KMS-11 (cell line): Measurements from ENCODE around the gene ESPN.

Experiments
- H2AFZ ChIP-seq: fragments of 200-600 bp; sonication (generic); 2 replicates; pipeline ENCODE4 v1.6.1; 2016; ENCODE audit warnings: antibody characterized with exemption, mixed run types, low read depth
- H3K27ac ChIP-seq: fragments of 200-600 bp; sonication (generic); 2 replicates; pipeline ENCODE4 v1.6.1; 2016; ENCODE audit warnings: mild to moderate bottlenecking, mixed run types
- H3K27me3 ChIP-seq: fragments of 200-600 bp; sonication (generic); 2 replicates; pipeline ENCODE4 v1.6.1; 2017; ENCODE audit warnings: mild to moderate bottlenecking, low read depth, mixed run types, moderate library complexity; ENCODE audit not compliant: insufficient read depth
- H3K36me3 ChIP-seq: fragments of 200-600 bp; sonication (generic); 2 replicates; pipeline ENCODE4 v1.6.1; 2017; ENCODE audit warnings: mild to moderate bottlenecking, mixed run types; ENCODE audit not compliant: insufficient read depth
- H3K4me1 ChIP-seq: fragments of 200-600 bp; sonication (generic); 2 replicates; pipeline ENCODE4 v1.6.1; 2016; ENCODE audit warnings: mild to moderate bottlenecking, low read depth, mixed run types; ENCODE audit not compliant: poor library complexity, severe bottlenecking
- H3K4me2 ChIP-seq: fragments of 200-600 bp; sonication (generic); 2 replicates; pipeline ENCODE4 v1.7.0; 2016; ENCODE audit warnings: mild to moderate bottlenecking, mixed run types
- H3K4me3 ChIP-seq: fragments of 200-600 bp; sonication (generic); IDR thresholded peaks from 2 replicates; pipeline ENCODE4 v1.6.1; 2017; ENCODE audit warnings: low read depth, low read length, mixed read lengths; ENCODE audit not compliant: insufficient read depth
- H3K79me2 ChIP-seq: fragments of 200-600 bp; sonication (generic); 2 replicates; pipeline ENCODE4 v1.6.1; 2016; ENCODE audit warnings: low read depth, mixed run types; ENCODE audit not compliant: insufficient read depth
- H3K9ac ChIP-seq: fragments of 200-600 bp; sonication (generic); 2 replicates; pipeline ENCODE4 v1.6.1; 2016; ENCODE audit warnings: mild to moderate bottlenecking, mixed run types
- H4K20me1 ChIP-seq: fragments of 200-600 bp; sonication (generic); 2 replicates; pipeline ENCODE4 v1.6.1; 2016; ENCODE audit warnings: mild to moderate bottlenecking, mixed run types; ENCODE audit not compliant: insufficient read depth
- TF ChIP-seq, protein P1 (sequence below): fragments of 200-600 bp; sonication (generic); conservative IDR thresholded peaks from 2 replicates; pipeline ENCODE4 v1.6.1; 2017; ENCODE audit warnings: low read depth, mild to moderate bottlenecking, antibody characterized with exemption, low read length, moderate library complexity, mixed read lengths

ESPN gene

DNA sequence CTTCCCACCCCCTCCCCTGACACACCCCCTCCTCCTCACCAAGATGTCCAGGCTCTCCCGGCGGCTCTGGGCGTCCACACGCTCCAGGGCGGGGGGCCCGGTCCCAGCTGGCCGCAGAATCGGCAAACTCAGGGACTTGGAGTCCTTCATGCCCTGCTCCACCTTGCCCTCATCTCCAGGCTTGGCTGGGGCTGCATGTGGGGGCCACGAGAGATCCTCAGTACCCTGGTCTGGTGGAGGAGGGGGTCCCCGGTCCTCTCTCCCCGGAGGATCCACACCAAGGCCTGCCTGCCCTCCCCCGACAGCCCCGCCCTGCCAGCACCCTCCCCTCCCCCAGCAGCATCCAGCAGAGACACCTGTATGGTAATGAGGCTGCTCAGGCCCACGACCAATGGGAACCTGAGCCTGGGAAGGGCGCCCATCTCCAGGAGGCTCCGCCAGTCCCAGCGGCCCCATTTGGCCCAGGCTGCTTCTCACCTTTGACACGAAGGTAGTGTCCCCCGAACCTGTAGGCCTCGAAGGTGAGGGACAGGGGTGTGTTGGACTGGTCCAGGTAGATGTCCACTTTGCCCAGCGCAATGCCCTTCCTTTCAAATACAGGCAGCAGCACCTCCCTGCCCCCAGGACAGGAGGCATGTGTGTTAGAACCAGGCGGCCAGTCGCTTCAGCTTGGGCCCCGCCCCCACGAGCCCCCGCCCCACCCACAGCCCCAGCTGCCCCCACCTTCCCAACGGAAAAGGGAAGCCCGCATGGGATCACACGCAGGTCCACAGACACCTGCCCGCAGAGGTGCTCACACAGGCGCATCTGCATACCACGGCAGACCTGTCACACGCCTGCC lies 49.6 kb downstream of the ESPN start:
- H3K27ac ChIP-seq, result no peak overlapping the region
- peaks cover 21% of the 10 kb centered on the region; the same call in 1 of the 2 replicates for H3K27me3 ChIP-seq
- no peaks in the 10 kb centered on the region for H3K79me2 ChIP-seq
- H3K36me3 ChIP-seq, result no peaks in the 10 kb centered on the region
- H3K4me3 ChIP-seq, result no peak overlapping the region
- H3K4me1 ChIP-seq, result peaks cover 11% of the 10 kb centered on the region
- H4K20me1 ChIP-seq, result no peaks in the 10 kb centered on the region
- no peak overlapping the region for H3K9ac ChIP-seq
- H3K4me2 ChIP-seq, result no peak overlapping the region
- TF ChIP-seq, protein P1, sequence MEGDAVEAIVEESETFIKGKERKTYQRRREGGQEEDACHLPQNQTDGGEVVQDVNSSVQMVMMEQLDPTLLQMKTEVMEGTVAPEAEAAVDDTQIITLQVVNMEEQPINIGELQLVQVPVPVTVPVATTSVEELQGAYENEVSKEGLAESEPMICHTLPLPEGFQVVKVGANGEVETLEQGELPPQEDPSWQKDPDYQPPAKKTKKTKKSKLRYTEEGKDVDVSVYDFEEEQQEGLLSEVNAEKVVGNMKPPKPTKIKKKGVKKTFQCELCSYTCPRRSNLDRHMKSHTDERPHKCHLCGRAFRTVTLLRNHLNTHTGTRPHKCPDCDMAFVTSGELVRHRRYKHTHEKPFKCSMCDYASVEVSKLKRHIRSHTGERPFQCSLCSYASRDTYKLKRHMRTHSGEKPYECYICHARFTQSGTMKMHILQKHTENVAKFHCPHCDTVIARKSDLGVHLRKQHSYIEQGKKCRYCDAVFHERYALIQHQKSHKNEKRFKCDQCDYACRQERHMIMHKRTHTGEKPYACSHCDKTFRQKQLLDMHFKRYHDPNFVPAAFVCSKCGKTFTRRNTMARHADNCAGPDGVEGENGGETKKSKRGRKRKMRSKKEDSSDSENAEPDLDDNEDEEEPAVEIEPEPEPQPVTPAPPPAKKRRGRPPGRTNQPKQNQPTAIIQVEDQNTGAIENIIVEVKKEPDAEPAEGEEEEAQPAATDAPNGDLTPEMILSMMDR, result no peak
- H2AFZ ChIP-seq, result no peak overlapping the region

- Histone ChIP-seq H3K9ac (no peak overlapping the region), H3K4me1 (peaks cover 11% of the 10 kb centered on the region), H3K27ac (no peak overlapping the region), H3K36me3 (no peaks in the 10 kb centered on the region), H4K20me1 (no peaks in the 10 kb centered on the region), H3K79me2 (no peaks in the 10 kb centered on the region), H3K4me2 (no peak overlapping the region), H3K4me3 (no peak overlapping the region), H2AFZ (no peak overlapping the region), H3K27me3 (peaks cover 21% of the 10 kb centered on the region; the same call in 1 of the 2 replicates)
- TF ChIP-seq, protein P1, result no peak
Observed at GRCh38 chr1:6474815-6475282, 50.3 kb downstream of the ESPN start.

DNA sequence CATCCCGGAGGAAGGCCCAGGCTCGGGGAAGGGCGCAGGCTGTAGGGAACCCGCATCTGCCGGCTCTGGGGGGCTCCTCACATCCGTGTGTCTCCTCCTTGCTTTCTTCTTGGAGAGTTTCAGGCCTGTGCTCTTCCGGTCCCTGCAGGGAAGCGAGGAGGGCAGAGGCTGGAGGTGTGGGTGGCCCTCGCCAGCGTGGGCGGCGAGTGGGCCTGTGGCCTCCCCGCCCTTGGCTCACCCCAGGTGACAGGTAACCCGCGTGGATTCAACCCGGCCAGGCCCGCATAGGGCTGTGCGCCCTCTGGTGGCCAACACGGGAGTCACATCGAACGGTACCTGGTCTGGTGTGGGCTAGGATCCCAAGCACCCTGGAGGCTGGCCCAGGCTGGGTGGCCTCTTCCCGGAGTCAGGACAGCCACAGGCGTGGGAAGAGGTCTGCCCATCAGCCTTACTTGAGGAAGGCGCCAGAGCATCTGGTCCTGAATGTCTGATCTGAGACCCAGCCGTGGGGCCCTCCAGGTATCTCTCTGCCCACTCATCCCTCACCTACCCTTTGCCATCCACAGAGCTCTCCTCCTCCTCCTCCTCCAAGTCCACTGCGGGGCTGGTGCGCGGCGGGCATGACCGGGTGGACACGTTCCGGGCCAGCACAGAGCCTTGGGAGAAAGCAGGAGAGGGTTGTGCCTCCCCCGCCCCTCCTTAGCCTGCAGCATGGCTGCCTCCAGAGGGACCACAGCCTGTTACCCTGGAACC lies 51.0 kb downstream of the ESPN start:
- peak overlapping the region; percentile 16; the same call in 1 of the 2 replicates for H3K4me2 ChIP-seq

DNA sequence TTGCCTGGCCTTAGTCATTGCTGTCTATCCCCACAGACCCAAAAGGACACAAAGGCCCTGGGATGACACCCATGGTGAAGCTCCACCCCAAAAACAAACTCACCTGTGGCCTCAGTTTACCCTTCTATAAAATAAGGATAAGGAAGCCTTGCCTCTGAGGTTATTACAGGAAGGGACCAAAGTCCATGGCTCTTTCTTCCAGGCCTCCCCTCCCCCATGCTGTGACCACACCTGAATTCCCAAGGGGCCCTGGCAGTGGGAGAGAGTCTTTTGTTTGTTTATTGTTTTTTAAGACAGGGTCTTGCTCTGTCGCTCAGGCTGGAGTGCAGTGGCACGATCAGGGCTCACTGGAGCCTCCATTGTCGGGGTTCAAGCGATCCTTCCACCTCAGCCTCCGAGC lies 51.9 kb downstream of the ESPN start:
- Histone ChIP-seq H2AFZ (no peak overlapping the region), H4K20me1 (no peaks in the 10 kb centered on the region), H3K4me2 (no peak overlapping the region), H3K4me1 (peaks cover 11% of the 10 kb centered on the region), H3K27me3 (peaks cover 31% of the 10 kb centered on the region; the same call in 1 of the 2 replicates), H3K4me3 (no peak overlapping the region), H3K79me2 (no peaks in the 10 kb centered on the region), H3K27ac (no peak overlapping the region), H3K36me3 (no peaks in the 10 kb centered on the region), H3K9ac (no peak overlapping the region)
- TF ChIP-seq, protein P1, result no peak

More for the DNA sequence above, 51.0 kb downstream of the ESPN start:
- no peaks in the 10 kb centered on the region for H3K36me3 ChIP-seq
- no peaks in the 10 kb centered on the region for H3K79me2 ChIP-seq
- H3K4me1 ChIP-seq, result peaks cover 11% of the 10 kb centered on the region
- H3K27me3 ChIP-seq, result peaks cover 23% of the 10 kb centered on the region; the same call in 1 of the 2 replicates
- TF ChIP-seq, protein P1, result peak; percentile 97
- no peak overlapping the region for H3K4me3 ChIP-seq
- H4K20me1 ChIP-seq, result no peaks in the 10 kb centered on the region
- no peak overlapping the region for H3K27ac ChIP-seq
- no peak overlapping the region for H3K9ac ChIP-seq
- H2AFZ ChIP-seq, result peak overlapping the region; percentile 34; the same call in 1 of the 2 replicates
